ENCODE measurements around the gene ALKBH4. TPM values are rescaled to one million over a fixed set of nuclear protein-coding genes. Genes with fewer than 3 reads are reported as not detected.

Gene ALKBH4
- polyA plus RNA-seq, 1 of the 3 experiments (the other 2 are of a cell fraction): 18.1 TPM

GRCh38 chr7:102416406-102416805 is 48.3 kb downstream of the ALKBH4 start:
- H3K79me2 ChIP-seq (ENCODE audit: insufficient read depth): peaks cover 36% of the 10 kb centered on the region

GRCh38 chr7:102415685-102416225 is 48.9 kb downstream of the ALKBH4 start:
- Histone ChIP-seq H3K27ac (ENCODE audit: low read depth in 2 of 2, low read length in 1 of 2) (peak overlapping the region in 1 of 2 experiments; percentile 11; a peak in 1 of 4 replicates), H3K4me2 (no peak overlapping the region), H4K20me1 (ENCODE audit: insufficient read depth) (peaks cover 14% of the 10 kb centered on the region), H3K36me3 (replicated peaks in 1 of 2; ENCODE audit: control insufficient read depth in 1 of 2, insufficient read depth in 2 of 2, low read length in 1 of 2) (peaks cover 53 to 76% of the 10 kb centered on the region in 2 experiments), H3K9me3 (no peaks in the 10 kb centered on the region), H3K4me3 (ENCODE audit: low read depth in 2 of 2, low read length in 1 of 2) (no peak overlapping the region), H3K27me3 (ENCODE audit: insufficient read depth) (no peaks in the 10 kb centered on the region), H3K9me2 (no peaks in the 10 kb centered on the region), H3K9ac (no peak overlapping the region), H2AFZ (ENCODE audit: low read depth) (no peak overlapping the region), H3K4me1 (ENCODE audit: control insufficient read depth in 1 of 2, insufficient read depth in 2 of 2, low read depth in 1 of 2, low read length in 1 of 2) (peaks cover 0 to 5% of the 10 kb centered on the region in 2 experiments; a peak in 1 of 4 replicates), H3K79me2 (ENCODE audit: insufficient read depth) (peaks cover 40% of the 10 kb centered on the region), H3F3A (replicated peaks; ENCODE audit: insufficient read depth) (no peaks in the 10 kb centered on the region)
- TF ChIP-seq MXI1 (IDR thresholded peaks at IDR 0.05; ENCODE audit: low read depth, low read length) (no peak), GATA2 (CRISPR knock-in tag; IDR thresholded peaks at IDR 0.05) (peak; percentile 48)
- POLR2A ChIA-PET: no interaction called here
- peak; percentile 61 for DNase-seq
- CTCF ChIA-PET: interaction anchor here (1.3 to 2.9 kb wide), 4 partner anchors 11 to 36 kb away, joined by 3 to 24 read pairs (median 4); no protein-coding TSS in a partner anchor
- WGBS (ENCODE audit: low lambda C conversion rate): 89% methylated on average over 12 of the region's 12 CpGs

More at GRCh38 chr7:102416406-102416805, 48.3 kb downstream of the ALKBH4 start:
- ChIA-PET POLR2A (no interaction called here), CTCF (interaction anchor here (1.3 to 2.9 kb wide), 4 partner anchors 11 to 35 kb away, joined by 3 to 24 read pairs (median 4); no protein-coding TSS in a partner anchor)
- no peak for TF ChIP-seq RCOR1 (IDR thresholded peaks at IDR 0.05; ENCODE audit: low read length)
- no peak for TF ChIP-seq CHD2 (IDR thresholded peaks at IDR 0.05; ENCODE audit: low read length, partially characterized antibody)
- DNase-seq: no peak
- Histone ChIP-seq H3K9me3 (no peaks in the 10 kb centered on the region), H3K4me2 (no peak overlapping the region), H2AFZ (ENCODE audit: low read depth) (no peak overlapping the region), H3K9ac (no peak overlapping the region), H4K20me1 (ENCODE audit: insufficient read depth) (peaks cover 12% of the 10 kb centered on the region), H3K4me3 (ENCODE audit: low read depth in 2 of 2, low read length in 1 of 2) (no peak overlapping the region), H3K27ac (ENCODE audit: low read depth in 2 of 2, low read length in 1 of 2) (no peak overlapping the region), H3F3A (replicated peaks; ENCODE audit: insufficient read depth) (no peaks in the 10 kb centered on the region), H3K27me3 (ENCODE audit: insufficient read depth) (no peaks in the 10 kb centered on the region), H3K36me3 (replicated peaks in 1 of 2; ENCODE audit: control insufficient read depth in 1 of 2, insufficient read depth in 2 of 2, low read length in 1 of 2) (peaks cover 56 to 75% of the 10 kb centered on the region in 2 experiments), H3K4me1 (ENCODE audit: control insufficient read depth in 1 of 2, insufficient read depth in 2 of 2, low read depth in 1 of 2, low read length in 1 of 2) (peaks cover 0 to 5% of the 10 kb centered on the region in 2 experiments; a peak in 1 of 4 replicates), H3K9me2 (no peaks in the 10 kb centered on the region)
- WGBS (ENCODE audit: low lambda C conversion rate): 86% methylated on average over 6 of the region's 6 CpGs

GRCh38 chr7:102413611-102414010 is 51.1 kb downstream of the ALKBH4 start:
- H3K9ac ChIP-seq: no peak overlapping the region
- H3K4me1 ChIP-seq (ENCODE audit: control insufficient read depth in 1 of 2, insufficient read depth in 2 of 2, low read depth in 1 of 2, low read length in 1 of 2): peaks cover 0 to 5% of the 10 kb centered on the region in 2 experiments; a peak in 1 of 4 replicates
- no peaks in the 10 kb centered on the region for H3K27me3 ChIP-seq (ENCODE audit: insufficient read depth)
- no peak overlapping the region for H3K4me2 ChIP-seq
- no peak overlapping the region for H3K27ac ChIP-seq (ENCODE audit: low read depth in 2 of 2, low read length in 1 of 2)
- peaks cover 43% of the 10 kb centered on the region for H3K79me2 ChIP-seq (ENCODE audit: insufficient read depth)
- H3K4me3 ChIP-seq (ENCODE audit: low read depth in 2 of 2, low read length in 1 of 2): no peak overlapping the region
- peaks cover 57 to 90% of the 10 kb centered on the region in 2 experiments for H3K36me3 ChIP-seq (replicated peaks in 1 of 2; ENCODE audit: control insufficient read depth in 1 of 2, insufficient read depth in 2 of 2, low read length in 1 of 2)
- ChIA-PET CTCF (interaction anchor here (1.0 to 2.9 kb wide), 10 partner anchors 9 to 134 kb away, joined by 4 to 26 read pairs (median 6); partner anchors contain the start of gene PRKRIP1), POLR2A (no interaction called here)
- H3K9me2 ChIP-seq: no peaks in the 10 kb centered on the region
- 97% methylated on average over 4 of the region's 4 CpGs for WGBS (ENCODE audit: low lambda C conversion rate)
- peaks cover 21% of the 10 kb centered on the region for H4K20me1 ChIP-seq (ENCODE audit: insufficient read depth)
- H3F3A ChIP-seq (replicated peaks; ENCODE audit: insufficient read depth): no peaks in the 10 kb centered on the region
- no peak for DNase-seq
- TF ChIP-seq MXI1 (IDR thresholded peaks at IDR 0.05; ENCODE audit: low read depth, low read length) (no peak), ZBTB33 (IDR thresholded peaks at IDR 0.05; ENCODE audit: borderline replicate concordance, low read depth) (no peak), TAF1 (IDR thresholded peaks at IDR 0.05; ENCODE audit: borderline replicate concordance, low read depth, low read length) (no peak), YY1 (IDR thresholded peaks at IDR 0.05; ENCODE audit: low read depth) (no peak), TEAD4 (IDR thresholded peaks at IDR 0.05; ENCODE audit: borderline replicate concordance, insufficient read depth) (no peak), FOXJ3 (CRISPR knock-in tag; IDR thresholded peaks at IDR 0.05) (no peak), EP300 (IDR thresholded peaks at IDR 0.05; ENCODE audit: borderline replicate concordance in 1 of 2, low read depth in 1 of 2, low read length in 1 of 2) (no peak), RCOR1 (IDR thresholded peaks at IDR 0.05; ENCODE audit: low read length) (no peak), POLR2AphosphoS5 (IDR thresholded peaks at IDR 0.05; ENCODE audit: low read depth, low read length) (no peak), FOSL2 (IDR thresholded peaks at IDR 0.05; ENCODE audit: borderline replicate concordance, low read depth) (no peak), RXRA (IDR thresholded peaks at IDR 0.05; ENCODE audit: borderline replicate concordance, low read depth) (no peak), MAX (IDR thresholded peaks at IDR 0.05; ENCODE audit: low read depth) (no peak), CHD2 (IDR thresholded peaks at IDR 0.05; ENCODE audit: low read length, partially characterized antibody) (no peak)
- no peak overlapping the region for H2AFZ ChIP-seq (ENCODE audit: low read depth)
- H3K9me3 ChIP-seq: no peaks in the 10 kb centered on the region

All from SK-N-SH (cell line).